Umbilical cord (tissue), 2 donors: Measurements from ENCODE around the gene PAQR8. TPM values are rescaled to one million over a fixed set of nuclear protein-coding genes. Genes with fewer than 3 reads are reported as not detected.
"Not testable (repeated sequence)": the region's sequence is repeated elsewhere in the genome, so short reads cannot be mapped to it uniquely, and the experiment has no call there.

Experiments used
- DNase-seq: peaks from one replicate; pipeline ENCODE4 v3.0.0-alpha.2; 2015; ENCODE audit warnings: low spot score
- total RNA-seq: library from RNA; depleted of rRNA; stranded (reverse); fragments of >200 nt; gene quantifications from one replicate; pipeline ENCODE4 v1.2.3, GENCODE V29; 2014; ENCODE audit warnings: low replicate concordance; ENCODE audit not compliant: insufficient read depth

Gene PAQR8
- total RNA-seq, 1 donor from 2014 or later, result 12.8 TPM

- DNase-seq, result peak; percentile 98
These were observed 47.5 kb downstream of the PAQR8 start for GRCh38 chr6:52409499-52409898.

- peak; percentile 77 for DNase-seq
These were observed 49.0 kb downstream of the PAQR8 start for GRCh38 chr6:52410979-52411378.

- no peak for DNase-seq
These were observed 50.0 kb downstream of the PAQR8 start for GRCh38 chr6:52411911-52412310.

- no peak for DNase-seq
These were observed 53.4 kb downstream of the PAQR8 start for GRCh38 chr6:52415333-52415732.

GRCh38 chr6:52415917-52416628 is 54.1 kb downstream of the PAQR8 start:
- DNase-seq, result no peak

GRCh38 chr6:52416629-52417151 is 54.7 kb downstream of the PAQR8 start:
- peak; percentile 82 for DNase-seq

GRCh38 chr6:52417675-52418111 is 55.7 kb downstream of the PAQR8 start:
- peak; percentile 63 for DNase-seq

GRCh38 chr6:52418606-52419005 is 56.7 kb downstream of the PAQR8 start:
- DNase-seq, result no peak

- DNase-seq, result peak; percentile 99
These were observed 58.1 kb downstream of the PAQR8 start, which contains the start of gene EFHC1 for GRCh38 chr6:52419809-52420667. Gene EFHC1 (plus strand): TSS chr6:52420342. CDS start chr6:52420411, 69 bp downstream.

GRCh38 chr6:52420668-52421358 is 58.9 kb downstream of the PAQR8 start:
- DNase-seq, result peak; percentile 64

- no peak for DNase-seq
These were observed 60.2 kb downstream of the PAQR8 start for GRCh38 chr6:52422156-52422555.

- DNase-seq, result no peak
These were observed 61.5 kb downstream of the PAQR8 start for GRCh38 chr6:52423448-52423847.

- peak; percentile 87 for DNase-seq
These were observed 62.0 kb downstream of the PAQR8 start for GRCh38 chr6:52423971-52424381.

GRCh38 chr6:52424513-52424912 is 62.6 kb downstream of the PAQR8 start:
- DNase-seq, result no peak

GRCh38 chr6:52426667-52427066 is 64.7 kb downstream of the PAQR8 start:
- no peak for DNase-seq

GRCh38 chr6:52433294-52433693 is 71.3 kb downstream of the PAQR8 start:
- DNase-seq, result not testable (repeated sequence)

GRCh38 chr6:52435345-52435744 is 73.4 kb downstream of the PAQR8 start:
- no peak for DNase-seq

- DNase-seq, result no peak
These were observed 77.0 kb downstream of the PAQR8 start for GRCh38 chr6:52438926-52439325.

GRCh38 chr6:52454556-52454955 is 92.6 kb downstream of the PAQR8 start:
- DNase-seq, result no peak

GRCh38 chr6:52457096-52457495 is 95.1 kb downstream of the PAQR8 start:
- no peak for DNase-seq
